Activated CD8-positive, alpha-beta T cell treated with anti-CD3 and anti-CD28 coated beads, Interleukin-2, amount 10 ng/mL, durations not matched to agents 7 days and 5 days (primary cell): ENCODE measurements around the gene TRIM13. TPM values are rescaled to one million over a fixed set of nuclear protein-coding genes. Genes with fewer than 3 reads are reported as not detected.
A peak's percentile ranks its signal among the peaks of the same experiment; 100 is the strongest.
"Not testable (repeated sequence)": the region's sequence is repeated elsewhere in the genome, so short reads cannot be mapped to it uniquely, and the experiment has no call there.

Experiments used
- ATAC-seq: fragments of 150-1000 bp; cut with Tn5 transposase; one replicate; pipeline ENCODE4 v1.10.0; 2021; ENCODE audit warnings: moderate library complexity
- CTCF ChIA-PET: fragments of 350-600 bp; sonication (Branson Sonifier 250); formaldehyde crosslinking; loops from one replicate; lab custom pipeline; 2021; ENCODE audit warnings: antibody characterized with exemption; lab: Charles Lee
- POLR2A ChIA-PET: fragments of 350-600 bp; sonication (Branson Sonifier 250); formaldehyde crosslinking; loops from one replicate; lab custom pipeline; 2021; ENCODE audit warnings: antibody characterized with exemption; lab: Charles Lee
- DNase-seq: peaks from one replicate; pipeline ENCODE4 v3.0.0-alpha.2; 2020
- H3K27ac Mint-ChIP-seq: one replicate; pipeline ENCODE4 v1.8.0; 2021; ENCODE audit warnings: mild to moderate bottlenecking, mixed read lengths
- H3K27me3 Mint-ChIP-seq: one replicate; pipeline ENCODE4 v1.8.0; 2021; ENCODE audit warnings: low read depth, mixed read lengths
- H3K36me3 Mint-ChIP-seq: one replicate; pipeline ENCODE4 v1.8.0; 2021; ENCODE audit warnings: low read depth, mixed read lengths
- H3K4me1 Mint-ChIP-seq: one replicate; pipeline ENCODE4 v1.8.0; 2021; ENCODE audit warnings: low read depth, mixed read lengths
- H3K4me3 Mint-ChIP-seq: one replicate; pipeline ENCODE4 v1.8.0; 2021; ENCODE audit warnings: mild to moderate bottlenecking, mixed read lengths
- H3K9me3 Mint-ChIP-seq: one replicate; pipeline ENCODE4 v1.8.0; 2022; ENCODE audit warnings: mixed read lengths; ENCODE audit not compliant: insufficient read depth
- total RNA-seq, 2 experiments: library from RNA; stranded (reverse); gene quantifications; one replicate each; pipeline ENCODE4 v1.2.3, GENCODE V29; 2021

Gene TRIM13
- total RNA-seq, 2 experiments from 2014 or later, result 11.8 to 12.0 TPM

DNA sequence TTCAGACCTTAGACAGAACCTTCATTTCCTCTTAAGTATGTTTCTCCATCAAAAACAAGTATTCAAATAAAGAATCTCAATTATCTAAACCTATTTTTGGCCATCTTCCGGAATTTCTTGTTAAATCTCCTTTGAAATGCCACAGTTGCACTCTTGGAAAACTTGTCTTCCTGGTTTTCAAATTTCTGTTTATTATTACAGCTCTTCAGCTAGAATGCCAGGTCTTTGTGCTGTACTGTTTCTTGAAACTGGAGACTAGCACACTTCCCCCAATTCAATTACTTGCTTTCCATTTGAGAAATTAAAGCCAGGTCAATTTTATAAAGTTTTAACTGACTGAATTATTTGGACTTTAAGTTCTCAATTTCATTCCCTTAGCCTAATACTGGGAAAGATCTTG, 28.6 kb downstream of the TRIM13 start:
- Mint-ChIP-seq H3K27me3 (no peaks in the 10 kb centered on the region), H3K4me1 (no peaks in the 10 kb centered on the region), H3K27ac (peak overlapping the region; percentile 1), H3K9me3 (no peaks in the 10 kb centered on the region), H3K4me3 (no peak overlapping the region), H3K36me3 (peaks cover 70% of the 10 kb centered on the region)
- CTCF ChIA-PET, result no interaction called here
- POLR2A ChIA-PET, result no interaction called here
- DNase-seq (no peak), ATAC-seq (no peak)

DNA sequence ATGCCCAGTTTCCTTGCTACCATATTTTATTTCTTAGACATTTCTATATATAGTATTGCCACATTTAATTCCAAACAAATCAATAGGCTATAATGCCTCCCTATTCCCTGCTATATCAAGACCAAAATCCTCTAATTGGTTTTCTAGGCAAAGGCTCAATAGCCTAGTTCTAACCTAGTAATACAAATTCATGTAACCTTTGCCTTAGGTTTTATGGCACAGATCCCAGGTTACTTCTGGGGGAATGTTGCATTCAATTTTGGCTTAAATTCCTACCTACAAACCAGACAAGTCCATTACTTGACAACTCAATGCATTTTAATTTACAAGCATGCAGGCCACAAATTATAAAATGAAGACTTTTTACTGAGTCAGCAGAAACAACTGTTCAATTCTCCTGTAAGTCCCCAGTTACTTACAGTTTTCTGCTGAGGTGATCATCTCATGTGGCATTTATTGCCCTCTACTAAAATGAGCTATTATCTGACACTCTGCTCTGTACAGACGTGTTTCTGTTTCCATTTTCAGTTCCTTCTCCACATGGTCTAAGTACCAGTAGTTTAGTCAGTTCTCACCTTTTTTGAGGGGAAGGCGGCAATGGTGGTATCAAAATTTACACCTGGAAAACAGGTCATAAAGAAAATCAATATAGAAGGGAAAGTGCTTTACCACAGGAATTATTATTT, 30.1 kb downstream of the TRIM13 start:
- Mint-ChIP-seq H3K4me1 (no peaks in the 10 kb centered on the region), H3K9me3 (no peaks in the 10 kb centered on the region), H3K27ac (no peak overlapping the region), H3K4me3 (no peak overlapping the region), H3K27me3 (no peaks in the 10 kb centered on the region), H3K36me3 (peaks cover 66% of the 10 kb centered on the region)
- no peak for ATAC-seq
- CTCF ChIA-PET, result interaction anchor here (1.4 kb wide), 1 partner anchor 30 kb away, joined by 3 read pairs; the partner anchor contains the start of gene TRIM13
- POLR2A ChIA-PET, result no interaction called here
- DNase-seq, result no peak

DNA sequence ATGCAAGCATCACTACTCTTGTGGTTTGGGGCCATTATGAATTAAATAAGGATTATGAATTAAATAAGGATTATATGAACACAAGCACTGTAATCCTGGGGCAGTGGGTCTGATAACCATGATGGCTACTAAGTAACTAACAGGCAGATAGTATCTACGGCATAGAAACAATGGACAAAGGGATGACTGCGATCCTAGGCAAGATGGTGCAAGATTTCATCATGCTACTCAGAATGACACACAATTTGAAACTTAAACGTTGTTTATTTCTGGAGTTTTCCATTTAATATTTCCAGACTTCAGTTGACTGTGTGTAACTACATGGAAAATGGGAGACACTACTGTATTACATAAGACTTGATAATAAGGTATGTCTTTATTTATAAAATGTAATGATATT, 33.5 kb downstream of the TRIM13 start:
- H3K27ac Mint-ChIP-seq, result no peak overlapping the region
- CTCF ChIA-PET, result no interaction called here
- H3K9me3 Mint-ChIP-seq, result no peaks in the 10 kb centered on the region
- H3K4me3 Mint-ChIP-seq, result no peak overlapping the region
- POLR2A ChIA-PET, result no interaction called here
- H3K27me3 Mint-ChIP-seq, result no peaks in the 10 kb centered on the region
- H3K4me1 Mint-ChIP-seq, result no peaks in the 10 kb centered on the region
- ATAC-seq (no peak), DNase-seq (no peak)
- H3K36me3 Mint-ChIP-seq, result peaks cover 38% of the 10 kb centered on the region

DNA sequence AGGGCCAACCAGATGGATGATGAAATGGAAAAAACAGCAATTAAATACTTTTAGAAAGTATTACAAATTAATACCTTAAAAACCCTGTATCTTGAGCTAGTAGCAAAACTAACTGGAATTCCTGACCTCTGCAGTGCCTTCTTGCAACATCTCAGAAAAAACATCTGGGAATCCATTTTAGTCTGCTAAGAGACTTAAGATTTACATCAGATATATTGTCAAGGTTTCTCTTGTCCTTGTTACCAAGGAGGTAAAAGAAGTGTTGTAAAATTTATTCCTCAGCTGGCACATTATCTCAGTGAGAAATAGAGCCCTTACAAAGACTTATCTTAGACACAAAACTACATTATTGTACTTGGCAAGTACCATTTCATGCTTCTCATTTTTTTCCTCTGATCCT, 36.9 kb downstream of the TRIM13 start:
- no peaks in the 10 kb centered on the region for H3K9me3 Mint-ChIP-seq
- no peaks in the 10 kb centered on the region for H3K27me3 Mint-ChIP-seq
- POLR2A ChIA-PET, result no interaction called here
- ATAC-seq, result no peak
- no peak overlapping the region for H3K27ac Mint-ChIP-seq
- H3K4me3 Mint-ChIP-seq, result no peak overlapping the region
- H3K36me3 Mint-ChIP-seq, result peaks cover 20% of the 10 kb centered on the region
- H3K4me1 Mint-ChIP-seq, result no peaks in the 10 kb centered on the region
- DNase-seq, result no peak
- CTCF ChIA-PET, result interaction anchor here (0.7 to 1.7 kb wide), 3 partner anchors 36 to 878 kb away, joined by 3 to 4 read pairs (median 3); no protein-coding TSS in a partner anchor

DNA sequence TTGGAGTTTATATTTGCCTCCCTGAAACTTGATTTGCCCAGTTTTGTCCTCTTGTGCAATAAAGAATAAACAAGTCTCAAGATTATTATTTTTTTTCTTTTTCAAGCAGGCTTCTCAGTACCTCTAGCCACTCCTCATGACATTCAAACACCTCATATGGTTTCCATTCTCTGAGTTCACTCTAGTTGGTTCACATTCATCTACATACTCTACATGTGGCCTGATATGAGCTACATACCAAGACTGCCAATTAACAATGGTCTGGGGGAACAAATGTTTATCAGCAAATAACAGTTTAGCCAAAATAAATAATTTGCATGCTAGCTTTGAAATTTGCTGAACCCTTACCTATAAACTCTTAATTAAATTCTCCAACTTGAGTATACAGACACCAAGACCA, 40.9 kb downstream of the TRIM13 start:
- H3K36me3 Mint-ChIP-seq, result peaks cover 38% of the 10 kb centered on the region
- DNase-seq (no peak), ATAC-seq (no peak)
- H3K27ac Mint-ChIP-seq, result no peak overlapping the region
- POLR2A ChIA-PET, result no interaction called here
- no peaks in the 10 kb centered on the region for H3K4me1 Mint-ChIP-seq
- CTCF ChIA-PET, result interaction anchor here (1.2 kb wide), 1 partner anchor 40 kb away, joined by 3 read pairs; no protein-coding TSS in a partner anchor
- no peaks in the 10 kb centered on the region for H3K27me3 Mint-ChIP-seq
- no peaks in the 10 kb centered on the region for H3K9me3 Mint-ChIP-seq
- no peak overlapping the region for H3K4me3 Mint-ChIP-seq

DNA sequence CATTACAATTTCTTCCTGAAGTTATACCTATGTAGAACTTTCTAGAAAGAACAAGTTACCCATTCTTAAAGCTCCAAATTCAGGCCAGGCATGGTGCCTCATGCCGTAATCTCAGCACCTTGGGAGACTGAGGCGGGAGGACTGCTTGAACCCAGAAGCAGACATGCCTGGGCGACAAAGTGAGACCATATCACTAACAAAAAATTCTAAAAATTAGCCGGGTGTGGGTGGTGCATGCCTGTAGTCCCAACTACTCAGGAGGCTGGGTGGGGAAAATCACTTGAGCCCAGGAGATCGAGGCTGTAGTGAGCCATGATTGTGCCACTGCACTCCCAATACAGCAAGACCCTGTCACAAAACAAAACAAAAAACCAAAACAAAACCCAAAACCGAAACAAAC, 41.4 kb downstream of the TRIM13 start:
- ChIA-PET CTCF (interaction anchor here (1.2 kb wide), 1 partner anchor 41 kb away, joined by 3 read pairs; no protein-coding TSS in a partner anchor), POLR2A (no interaction called here)
- DNase-seq (no peak), ATAC-seq (no peak)
- Mint-ChIP-seq H3K36me3 (peaks cover 42% of the 10 kb centered on the region), H3K4me3 (no peak overlapping the region), H3K27me3 (no peaks in the 10 kb centered on the region), H3K9me3 (no peaks in the 10 kb centered on the region), H3K4me1 (no peaks in the 10 kb centered on the region), H3K27ac (peak overlapping the region; percentile 52)

DNA sequence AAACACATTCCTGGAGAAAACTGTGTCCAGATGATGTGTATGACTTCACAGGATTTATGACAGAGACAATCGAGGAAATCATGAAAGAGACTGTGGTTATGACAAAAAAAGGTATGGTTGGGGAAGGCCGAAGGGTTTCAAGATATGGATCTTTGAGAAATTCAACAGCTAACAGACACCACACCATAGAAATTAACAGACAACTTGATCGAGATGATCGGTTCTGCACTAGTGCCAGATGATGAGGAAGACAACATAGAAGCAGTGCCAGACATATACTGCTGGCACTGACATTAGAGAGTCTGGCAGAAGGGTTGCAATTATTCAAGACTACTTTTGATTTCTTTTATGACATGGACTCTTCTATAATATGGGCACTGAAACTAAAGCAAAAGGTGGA, 55.6 kb downstream of the TRIM13 start:
- POLR2A ChIA-PET, result no interaction called here
- no peak for ATAC-seq
- no peak for DNase-seq
- Mint-ChIP-seq H3K36me3 (peaks cover 59% of the 10 kb centered on the region), H3K4me1 (peaks cover 36% of the 10 kb centered on the region), H3K4me3 (no peak overlapping the region), H3K9me3 (no peaks in the 10 kb centered on the region), H3K27me3 (no peaks in the 10 kb centered on the region), H3K27ac (peak overlapping the region; percentile 26)
- CTCF ChIA-PET, result no interaction called here

DNA sequence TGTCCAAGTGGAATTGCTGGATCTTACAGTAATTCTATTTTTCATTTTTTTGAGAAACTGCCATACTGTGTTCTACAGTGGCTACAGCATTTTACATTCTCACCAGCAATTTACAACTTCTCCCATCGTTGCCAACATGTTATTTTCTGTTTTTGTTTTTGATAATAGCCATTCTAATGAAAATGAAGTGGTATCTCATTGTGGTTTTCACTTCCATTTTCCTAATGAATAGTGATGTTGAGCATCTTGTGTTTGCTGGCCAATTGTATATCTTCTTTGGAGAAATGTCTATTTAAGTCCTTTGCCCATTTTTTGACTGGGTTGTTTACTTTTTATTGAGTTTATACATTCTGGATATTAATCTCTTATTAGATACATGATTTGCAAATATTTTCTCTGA, 57.0 kb downstream of the TRIM13 start:
- ChIA-PET POLR2A (no interaction called here), CTCF (no interaction called here)
- Mint-ChIP-seq H3K4me1 (peaks cover 46% of the 10 kb centered on the region), H3K36me3 (peaks cover 69% of the 10 kb centered on the region), H3K9me3 (no peaks in the 10 kb centered on the region), H3K27me3 (no peaks in the 10 kb centered on the region), H3K4me3 (no peak overlapping the region), H3K27ac (no peak overlapping the region)
- ATAC-seq (no peak), DNase-seq (no peak)

DNA sequence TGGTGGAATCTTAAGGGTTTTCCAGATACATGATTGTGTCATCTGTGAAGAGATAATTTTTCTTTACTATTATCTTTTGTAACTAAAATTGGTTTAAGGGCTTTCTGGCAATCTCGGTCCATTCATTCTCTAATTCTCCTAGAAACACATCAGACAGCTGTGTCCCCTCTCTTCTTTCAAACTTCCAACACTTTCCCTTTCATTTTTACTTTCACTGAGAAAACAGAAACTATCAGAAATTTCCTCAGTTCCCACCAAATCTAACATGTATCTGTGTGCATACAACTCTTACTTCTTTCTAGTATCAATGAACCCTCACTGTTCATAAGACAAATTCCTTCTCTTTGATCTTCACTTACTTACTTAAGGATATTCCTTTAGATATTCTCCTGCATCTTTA, 58.6 kb downstream of the TRIM13 start:
- H3K36me3 Mint-ChIP-seq, result peaks cover 77% of the 10 kb centered on the region
- H3K27ac Mint-ChIP-seq, result no peak overlapping the region

DNA sequence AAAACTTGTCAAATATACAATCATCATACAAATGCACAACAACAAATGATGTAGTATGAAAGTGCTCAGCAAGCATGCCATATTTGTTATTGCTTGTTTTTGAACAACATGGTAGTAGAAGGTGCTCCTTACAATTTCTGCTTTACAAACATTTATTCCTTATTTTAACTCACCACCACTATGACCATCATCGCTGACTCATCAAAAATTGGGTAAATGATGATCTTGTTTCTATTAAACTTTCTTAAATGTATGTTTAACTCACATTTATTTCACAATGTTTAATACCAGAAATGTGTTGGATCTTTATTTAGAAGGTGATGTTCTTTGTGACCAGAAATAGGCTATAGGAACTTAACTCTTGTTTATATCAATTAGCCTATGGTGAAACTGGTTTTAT, 63.9 kb downstream of the TRIM13 start:
- H3K27ac Mint-ChIP-seq, result no peak overlapping the region
- ATAC-seq (no peak), DNase-seq (no peak)
- ChIA-PET CTCF (interaction anchor here (1.0 to 1.8 kb wide), 2 partner anchors 18 to 851 kb away, joined by 3 to 5 read pairs; no protein-coding TSS in a partner anchor), POLR2A (interaction anchor here (1.1 kb wide), 1 partner anchor 20 kb away, joined by 3 read pairs; no protein-coding TSS in a partner anchor)
- H3K4me1 Mint-ChIP-seq, result peaks cover 27% of the 10 kb centered on the region
- peaks cover 54% of the 10 kb centered on the region for H3K36me3 Mint-ChIP-seq
- H3K27me3 Mint-ChIP-seq, result no peaks in the 10 kb centered on the region
- H3K4me3 Mint-ChIP-seq, result no peak overlapping the region
- H3K9me3 Mint-ChIP-seq, result no peaks in the 10 kb centered on the region

More for the DNA sequence above, 58.6 kb downstream of the TRIM13 start:
- ChIA-PET POLR2A (no interaction called here), CTCF (no interaction called here)
- DNase-seq, result no peak
- Mint-ChIP-seq H3K4me1 (peaks cover 51% of the 10 kb centered on the region), H3K9me3 (no peaks in the 10 kb centered on the region), H3K27me3 (no peaks in the 10 kb centered on the region), H3K4me3 (no peak overlapping the region)
- no peak for ATAC-seq

DNA sequence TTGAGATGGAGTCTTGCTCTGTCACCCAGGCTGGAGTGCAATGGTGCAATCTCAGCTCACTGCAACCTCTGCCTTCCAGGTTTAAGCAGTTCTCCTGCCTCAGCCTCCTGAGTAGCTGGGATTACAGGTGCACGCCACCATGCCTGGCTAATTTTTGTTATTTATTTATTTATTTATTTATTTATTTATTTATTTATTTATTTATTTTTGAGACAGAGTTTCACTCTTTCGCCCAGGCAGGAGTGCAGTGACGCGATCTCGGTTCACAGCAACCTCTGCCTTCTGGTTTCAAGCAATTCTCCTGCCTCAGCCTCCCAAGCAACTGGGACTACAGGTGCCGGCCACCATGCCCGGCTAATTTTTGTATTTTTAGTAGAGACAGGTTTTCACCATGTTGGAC, 65.5 kb downstream of the TRIM13 start:
- Mint-ChIP-seq H3K4me1 (peaks cover 21% of the 10 kb centered on the region), H3K36me3 (peaks cover 57% of the 10 kb centered on the region)
- DNase-seq, H3K9me3 Mint-ChIP-seq, ATAC-seq, H3K27me3 Mint-ChIP-seq, H3K27ac Mint-ChIP-seq, H3K4me3 Mint-ChIP-seq: not testable (repeated sequence)
- CTCF ChIA-PET, result interaction anchor here (0.9 to 1.8 kb wide), 2 partner anchors 23 to 65 kb away, joined by 3 to 4 read pairs; partner anchors contain the start of gene TRIM13
- POLR2A ChIA-PET, result interaction anchor here (0.6 kb wide), 1 partner anchor 21 kb away, joined by 3 read pairs; no protein-coding TSS in a partner anchor

DNA sequence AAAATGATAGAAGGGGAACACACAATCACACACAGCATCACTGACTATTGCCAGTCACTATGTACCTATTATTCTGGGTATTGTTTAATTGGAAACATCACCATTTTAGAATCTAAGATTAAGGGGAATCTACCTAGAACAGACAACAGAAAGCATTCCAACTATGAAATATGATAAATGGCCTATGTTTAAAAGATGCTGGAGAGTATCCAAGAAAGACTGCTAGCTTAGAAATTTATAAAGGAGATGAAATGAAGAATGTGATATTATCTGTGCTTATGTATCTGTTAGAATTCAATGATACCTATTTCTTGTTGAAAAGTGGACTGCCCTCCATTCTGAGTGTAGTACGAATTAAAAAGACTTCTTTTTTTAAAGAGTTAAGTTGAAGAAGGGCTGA, 68.9 kb downstream of the TRIM13 start:
- no peak overlapping the region for H3K27ac Mint-ChIP-seq
- no peak overlapping the region for H3K4me3 Mint-ChIP-seq
- no peaks in the 10 kb centered on the region for H3K27me3 Mint-ChIP-seq
- peaks cover 22% of the 10 kb centered on the region for H3K4me1 Mint-ChIP-seq
- H3K36me3 Mint-ChIP-seq, result peaks cover 51% of the 10 kb centered on the region
- ATAC-seq (no peak), DNase-seq (no peak)
- CTCF ChIA-PET, result interaction anchor here (0.7 to 1.0 kb wide), 2 partner anchors 23 to 88 kb away, joined by 3 to 4 read pairs; no protein-coding TSS in a partner anchor
- POLR2A ChIA-PET, result interaction anchor here (0.6 to 1.1 kb wide), 2 partner anchors 15 to 67 kb away, joined by 3 read pairs; no protein-coding TSS in a partner anchor
- no peaks in the 10 kb centered on the region for H3K9me3 Mint-ChIP-seq
